ENCODE data around the gene LIMD2.

The LIMD2 gene

DNA sequence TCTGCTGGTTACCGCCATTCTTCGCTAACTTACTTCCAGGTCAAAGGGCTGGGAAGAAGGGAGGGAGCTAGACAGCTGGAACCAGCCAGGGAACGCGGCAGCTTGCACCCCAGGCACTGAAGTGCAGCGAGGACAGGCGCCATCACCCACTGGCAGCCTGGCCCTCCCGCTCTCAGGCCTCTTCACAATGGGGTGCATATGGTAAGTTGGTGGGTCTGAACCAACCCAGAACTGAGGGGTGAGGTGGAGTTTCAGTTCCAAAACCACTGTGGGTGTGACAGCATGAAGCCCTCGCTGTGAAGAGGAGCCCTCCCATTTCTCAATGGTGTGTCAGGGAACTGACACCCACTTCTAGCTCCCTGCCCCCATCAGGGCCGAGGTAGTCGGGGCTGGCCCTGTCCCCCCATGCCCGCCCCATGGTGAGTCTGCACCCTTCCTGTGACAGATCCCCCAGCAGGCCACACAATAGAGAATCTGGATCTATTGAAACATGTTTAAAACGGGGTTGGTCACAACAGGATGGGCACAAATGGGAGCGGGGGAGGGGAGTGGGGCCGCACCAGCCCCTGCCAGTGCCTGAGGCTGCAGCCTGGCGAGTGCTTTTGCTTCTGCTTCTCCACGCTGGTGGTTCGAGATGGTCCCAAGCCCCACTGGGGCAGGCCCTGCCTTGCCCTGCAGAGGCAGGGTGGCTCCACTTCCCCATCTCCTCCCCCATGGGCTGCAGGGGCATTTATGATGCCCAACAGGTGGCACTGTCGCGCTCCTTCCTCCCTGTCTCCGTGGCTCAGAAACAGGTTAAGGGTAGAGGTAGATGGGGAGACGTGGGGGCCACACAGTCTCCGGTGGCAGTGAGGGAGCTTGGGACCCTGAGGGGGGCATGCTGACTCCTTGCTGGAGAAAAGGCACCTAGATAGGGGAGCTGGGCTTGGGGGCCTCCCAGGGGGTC, 2.3 kb downstream of the LIMD2 start:
- peak; percentile 80 for TF ChIP-seq CTCF (conservative IDR thresholded peaks at IDR 0.05; ENCODE audit: low read depth, low read length)
- no peak overlapping the region for H3K4me3 ChIP-seq (IDR thresholded peaks at IDR 0.05; ENCODE audit: insufficient read depth, low read depth, low read length)
- peaks cover 36% of the 10 kb centered on the region for H3K4me1 ChIP-seq (ENCODE audit: low read depth, poor library complexity, severe bottlenecking)
- no peak overlapping the region for H3K9ac ChIP-seq
- H3K27me3 ChIP-seq (ENCODE audit: insufficient read depth, low read depth): no peaks in the 10 kb centered on the region
- no peaks in the 10 kb centered on the region for H4K20me1 ChIP-seq (ENCODE audit: insufficient read depth)
- no peak overlapping the region for H2AFZ ChIP-seq (ENCODE audit: low read depth)
- no peaks in the 10 kb centered on the region for H3K36me3 ChIP-seq (ENCODE audit: insufficient read depth)
- peaks cover 7% of the 10 kb centered on the region for H3K79me2 ChIP-seq (ENCODE audit: insufficient read depth, low read depth)
- peak overlapping the region; percentile 20; the same call in 1 of the 2 replicates for H3K27ac ChIP-seq
- H3K4me2 ChIP-seq: peak overlapping the region; percentile 82; the same call in 1 of the 2 replicates

DNA sequence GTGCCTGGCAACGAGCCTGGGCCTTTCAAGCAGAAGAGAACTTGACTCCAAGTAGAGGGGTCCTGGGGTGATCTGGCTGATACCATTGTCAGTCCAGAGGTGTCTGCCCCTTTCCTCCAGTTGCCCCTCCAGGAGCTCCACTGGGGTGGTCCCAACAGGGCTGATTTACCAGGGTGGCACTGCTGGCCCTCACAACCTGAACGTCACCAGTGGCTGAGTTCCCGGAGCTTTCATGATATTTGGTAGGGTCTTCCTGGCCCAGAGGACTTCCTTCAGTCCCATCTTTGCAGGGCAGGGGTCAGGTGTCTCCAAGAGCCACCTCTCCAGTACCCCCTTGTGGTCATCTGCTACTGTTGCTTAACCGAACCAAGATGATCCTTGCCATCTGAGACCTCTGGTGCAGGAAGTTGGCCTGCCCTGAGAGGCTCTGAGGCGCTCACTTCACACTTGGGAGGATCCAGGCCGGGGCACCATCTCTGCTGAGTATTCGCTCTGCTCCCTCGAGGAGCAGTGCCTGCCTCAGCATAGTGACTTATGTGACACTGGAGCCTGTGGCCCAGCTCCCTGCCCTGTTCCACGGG, 3.5 kb downstream of the LIMD2 start:
- no peak overlapping the region for H3K4me3 ChIP-seq (IDR thresholded peaks at IDR 0.05; ENCODE audit: insufficient read depth, low read depth, low read length)
- peak overlapping the region; percentile 20; the same call in 1 of the 2 replicates for H3K27ac ChIP-seq
- no peaks in the 10 kb centered on the region for H3K27me3 ChIP-seq (ENCODE audit: insufficient read depth, low read depth)
- peaks cover 6% of the 10 kb centered on the region for H3K79me2 ChIP-seq (ENCODE audit: insufficient read depth, low read depth)
- H3K4me2 ChIP-seq: no peak overlapping the region
- no peaks in the 10 kb centered on the region for H3K36me3 ChIP-seq (ENCODE audit: insufficient read depth)
- no peak overlapping the region for H2AFZ ChIP-seq (ENCODE audit: low read depth)
- H3K4me1 ChIP-seq (ENCODE audit: low read depth, poor library complexity, severe bottlenecking): peaks cover 35% of the 10 kb centered on the region
- no peak overlapping the region for H3K9ac ChIP-seq
- peak; percentile 47 for TF ChIP-seq CTCF (conservative IDR thresholded peaks at IDR 0.05; ENCODE audit: low read depth, low read length)
- H4K20me1 ChIP-seq (ENCODE audit: insufficient read depth): no peaks in the 10 kb centered on the region

DNA sequence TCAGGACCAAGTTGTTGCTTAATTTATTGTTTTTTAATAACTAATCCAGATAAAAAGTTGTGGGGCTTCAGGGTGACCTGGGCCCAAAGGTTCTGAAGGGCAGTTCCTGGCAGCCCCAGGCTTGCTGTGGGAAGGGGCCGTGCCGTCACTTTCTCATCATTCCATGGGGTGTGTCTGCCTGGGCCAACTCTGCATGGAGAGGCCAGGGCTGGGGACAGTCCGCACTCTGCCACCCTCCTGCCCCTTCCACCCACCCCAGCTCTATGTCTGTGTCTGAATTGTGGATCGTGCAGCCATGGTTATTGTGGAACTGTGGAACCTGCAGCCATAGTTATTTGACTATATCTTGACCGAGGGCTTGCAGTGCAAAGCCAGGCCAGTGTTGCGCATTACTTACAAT, 4.0 kb downstream of the LIMD2 start:
- H3K4me3 ChIP-seq (IDR thresholded peaks at IDR 0.05; ENCODE audit: insufficient read depth, low read depth, low read length): no peak overlapping the region
- H3K9ac ChIP-seq: no peak overlapping the region
- H3K79me2 ChIP-seq (ENCODE audit: insufficient read depth, low read depth): no peaks in the 10 kb centered on the region
- H3K4me1 ChIP-seq (ENCODE audit: low read depth, poor library complexity, severe bottlenecking): peaks cover 29% of the 10 kb centered on the region
- no peaks in the 10 kb centered on the region for H3K27me3 ChIP-seq (ENCODE audit: insufficient read depth, low read depth)
- H3K36me3 ChIP-seq (ENCODE audit: insufficient read depth): no peaks in the 10 kb centered on the region
- no peak overlapping the region for H3K4me2 ChIP-seq
- no peaks in the 10 kb centered on the region for H4K20me1 ChIP-seq (ENCODE audit: insufficient read depth)
- H2AFZ ChIP-seq (ENCODE audit: low read depth): no peak overlapping the region
- TF ChIP-seq CTCF (conservative IDR thresholded peaks at IDR 0.05; ENCODE audit: low read depth, low read length): no peak
- H3K27ac ChIP-seq: no peak overlapping the region

DNA sequence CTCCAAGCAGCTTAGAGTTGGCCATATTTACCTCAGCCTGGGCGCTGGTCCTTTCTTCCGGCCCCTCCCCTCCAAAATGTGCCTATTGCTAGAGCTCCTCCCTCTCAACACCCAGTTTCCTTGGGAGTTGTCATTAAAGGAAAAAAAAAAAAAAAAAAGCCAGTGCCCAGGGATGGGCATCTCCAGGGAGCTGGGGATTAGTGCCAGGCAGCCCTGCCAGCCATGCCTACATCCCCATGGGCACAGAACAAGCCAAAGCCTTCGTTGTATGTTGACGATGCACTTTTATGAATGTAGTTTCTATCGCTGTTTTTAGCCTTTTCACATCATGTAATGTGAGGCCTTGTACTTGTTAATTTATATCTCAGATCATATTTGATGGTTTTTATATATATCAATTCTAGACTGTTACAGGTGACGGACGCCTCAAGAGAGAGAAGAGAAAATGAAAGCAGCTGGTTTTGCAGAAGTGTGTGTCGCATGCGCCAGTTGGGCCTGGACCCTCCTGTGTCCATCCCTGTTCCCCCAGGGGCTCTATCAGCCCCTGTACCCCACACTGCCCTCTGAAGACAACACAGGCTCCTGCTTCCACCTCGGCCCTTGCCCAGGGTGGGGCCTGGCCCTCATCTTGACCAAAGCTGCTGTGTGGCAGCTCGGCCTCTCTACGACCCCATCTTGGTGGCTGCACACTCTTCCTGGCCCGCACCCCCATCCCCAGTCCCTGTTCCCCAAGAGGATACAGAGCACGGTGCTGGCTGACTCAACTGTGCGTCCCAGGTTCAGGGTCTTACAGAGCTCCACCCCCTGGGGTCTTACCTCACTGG, 4.8 kb downstream of the LIMD2 start:
- H4K20me1 ChIP-seq (ENCODE audit: insufficient read depth): no peaks in the 10 kb centered on the region
- no peak overlapping the region for H3K4me2 ChIP-seq
- no peak for TF ChIP-seq CTCF (conservative IDR thresholded peaks at IDR 0.05; ENCODE audit: low read depth, low read length)
- H3K79me2 ChIP-seq (ENCODE audit: insufficient read depth, low read depth): no peaks in the 10 kb centered on the region
- no peak overlapping the region for H3K27ac ChIP-seq
- H3K27me3 ChIP-seq (ENCODE audit: insufficient read depth, low read depth): no peaks in the 10 kb centered on the region
- no peaks in the 10 kb centered on the region for H3K36me3 ChIP-seq (ENCODE audit: insufficient read depth)
- no peak overlapping the region for H3K4me3 ChIP-seq (IDR thresholded peaks at IDR 0.05; ENCODE audit: insufficient read depth, low read depth, low read length)
- no peak overlapping the region for H2AFZ ChIP-seq (ENCODE audit: low read depth)
- no peak overlapping the region for H3K9ac ChIP-seq
- peaks cover 27% of the 10 kb centered on the region for H3K4me1 ChIP-seq (ENCODE audit: low read depth, poor library complexity, severe bottlenecking)
